ENCODE data around the gene ZNF622. TPM values are rescaled to one million over a fixed set of nuclear protein-coding genes. Genes with fewer than 3 reads are reported as not detected.

The ZNF622 gene
- total and polyA plus RNA-seq, 2 of the 13 experiments (the other 11 are each of a cell fraction or from before 2014, with no cell fraction given): 12.1 to 44.7 TPM

- no peak for ATAC-seq
- DNase-seq (ENCODE audit: low spot score): no peak
- H3K4me2 ChIP-seq (ENCODE audit: low read depth, low read length): no peak overlapping the region
- H3K27me3 ChIP-seq (ENCODE audit: control insufficient read depth in 1 of 2, insufficient read depth in 2 of 2, low read length in 2 of 2): no peaks in the 10 kb centered on the region
- ChIA-PET POLR2A (no interaction called here), CTCF (ENCODE audit: low intra/inter-chr PET ratio, low total read pairs) (no interaction called here)
- intact Hi-C loops (cut with micrococcal nuclease; ENCODE audit: unreplicated experiment) (no loop called here), in situ Hi-C loops (cut with HindIII; ENCODE audit: extremely low pct_ligation_motif_present, low pct_unique_long_range_greater_than_20kb) (no loop called here)
- peaks cover 12% of the 10 kb centered on the region for H3K79me2 ChIP-seq (ENCODE audit: insufficient read depth, low read length)
- no peak overlapping the region for H3K9ac ChIP-seq (ENCODE audit: insufficient read depth, low read depth, low read length)
- no peaks in the 10 kb centered on the region for H3K9me3 ChIP-seq (ENCODE audit: low read length)
- no peak overlapping the region for H2AFZ ChIP-seq (ENCODE audit: low read length)
- no peak for FAIRE-seq
- no TSS peak for BruUV-seq (replicated peaks)
- H4K20me1 ChIP-seq (ENCODE audit: insufficient read depth, low read length): peaks cover 7% of the 10 kb centered on the region
- no peak overlapping the region for H3K4me3 ChIP-seq (replicated peaks in 1 of 3; ENCODE audit: insufficient read depth in 1 of 3, low read depth in 2 of 3, low read length in 3 of 3)
- H3K36me3 ChIP-seq (replicated peaks in 1 of 2; ENCODE audit: control insufficient read depth in 1 of 2, insufficient read depth in 2 of 2, low read length in 2 of 2): peaks cover 22 to 75% of the 10 kb centered on the region in 2 experiments
- no peaks in the 10 kb centered on the region for H3K4me1 ChIP-seq (ENCODE audit: insufficient read depth, low read length)
- H3K27ac ChIP-seq (ENCODE audit: extremely low read length, insufficient read depth, low read length): no peak overlapping the region
- TF ChIP-seq ZBTB4 (CRISPR knock-in tag; IDR thresholded peaks at IDR 0.05; ENCODE audit: borderline replicate concordance): no peak
- no peak for TF ChIP-seq FLYWCH1 (CRISPR knock-in tag; IDR thresholded peaks at IDR 0.05)
- TF ChIP-seq, protein P1, sequence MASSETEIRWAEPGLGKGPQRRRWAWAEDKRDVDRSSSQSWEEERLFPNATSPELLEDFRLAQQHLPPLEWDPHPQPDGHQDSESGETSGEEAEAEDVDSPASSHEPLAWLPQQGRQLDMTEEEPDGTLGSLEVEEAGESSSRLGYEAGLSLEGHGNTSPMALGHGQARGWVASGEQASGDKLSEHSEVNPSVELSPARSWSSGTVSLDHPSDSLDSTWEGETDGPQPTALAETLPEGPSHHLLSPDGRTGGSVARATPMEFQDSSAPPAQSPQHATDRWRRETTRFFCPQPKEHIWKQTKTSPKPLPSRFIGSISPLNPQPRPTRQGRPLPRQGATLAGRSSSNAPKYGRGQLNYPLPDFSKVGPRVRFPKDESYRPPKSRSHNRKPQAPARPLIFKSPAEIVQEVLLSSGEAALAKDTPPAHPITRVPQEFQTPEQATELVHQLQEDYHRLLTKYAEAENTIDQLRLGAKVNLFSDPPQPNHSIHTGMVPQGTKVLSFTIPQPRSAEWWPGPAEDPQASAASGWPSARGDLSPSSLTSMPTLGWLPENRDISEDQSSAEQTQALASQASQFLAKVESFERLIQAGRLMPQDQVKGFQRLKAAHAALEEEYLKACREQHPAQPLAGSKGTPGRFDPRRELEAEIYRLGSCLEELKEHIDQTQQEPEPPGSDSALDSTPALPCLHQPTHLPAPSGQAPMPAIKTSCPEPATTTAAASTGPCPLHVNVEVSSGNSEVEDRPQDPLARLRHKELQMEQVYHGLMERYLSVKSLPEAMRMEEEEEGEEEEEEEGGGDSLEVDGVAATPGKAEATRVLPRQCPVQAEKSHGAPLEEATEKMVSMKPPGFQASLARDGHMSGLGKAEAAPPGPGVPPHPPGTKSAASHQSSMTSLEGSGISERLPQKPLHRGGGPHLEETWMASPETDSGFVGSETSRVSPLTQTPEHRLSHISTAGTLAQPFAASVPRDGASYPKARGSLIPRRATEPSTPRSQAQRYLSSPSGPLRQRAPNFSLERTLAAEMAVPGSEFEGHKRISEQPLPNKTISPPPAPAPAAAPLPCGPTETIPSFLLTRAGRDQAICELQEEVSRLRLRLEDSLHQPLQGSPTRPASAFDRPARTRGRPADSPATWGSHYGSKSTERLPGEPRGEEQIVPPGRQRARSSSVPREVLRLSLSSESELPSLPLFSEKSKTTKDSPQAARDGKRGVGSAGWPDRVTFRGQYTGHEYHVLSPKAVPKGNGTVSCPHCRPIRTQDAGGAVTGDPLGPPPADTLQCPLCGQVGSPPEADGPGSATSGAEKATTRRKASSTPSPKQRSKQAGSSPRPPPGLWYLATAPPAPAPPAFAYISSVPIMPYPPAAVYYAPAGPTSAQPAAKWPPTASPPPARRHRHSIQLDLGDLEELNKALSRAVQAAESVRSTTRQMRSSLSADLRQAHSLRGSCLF (CRISPR knock-in tag; IDR thresholded peaks at IDR 0.05; ENCODE audit: borderline replicate concordance): no peak
- TF ChIP-seq DMAP1 (CRISPR knock-in tag; IDR thresholded peaks at IDR 0.05): no peak
- TF ChIP-seq ZNF382 (CRISPR knock-in tag; IDR thresholded peaks at IDR 0.05; ENCODE audit: borderline replicate concordance): no peak
- no peak for TF ChIP-seq ARHGAP35 (CRISPR knock-in tag; IDR thresholded peaks at IDR 0.05; ENCODE audit: borderline replicate concordance)
- TF ChIP-seq, protein P2, sequence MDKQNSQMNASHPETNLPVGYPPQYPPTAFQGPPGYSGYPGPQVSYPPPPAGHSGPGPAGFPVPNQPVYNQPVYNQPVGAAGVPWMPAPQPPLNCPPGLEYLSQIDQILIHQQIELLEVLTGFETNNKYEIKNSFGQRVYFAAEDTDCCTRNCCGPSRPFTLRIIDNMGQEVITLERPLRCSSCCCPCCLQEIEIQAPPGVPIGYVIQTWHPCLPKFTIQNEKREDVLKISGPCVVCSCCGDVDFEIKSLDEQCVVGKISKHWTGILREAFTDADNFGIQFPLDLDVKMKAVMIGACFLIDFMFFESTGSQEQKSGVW (CRISPR knock-in tag; IDR thresholded peaks at IDR 0.05; ENCODE audit: borderline replicate concordance): no peak
- TF ChIP-seq FOXK1 (CRISPR knock-in tag; IDR thresholded peaks at IDR 0.05; ENCODE audit: borderline replicate concordance, low read depth): no peak
- TF ChIP-seq SRF (IDR thresholded peaks at IDR 0.05; ENCODE audit: low read depth, low read length): no peak
- TF ChIP-seq, protein P3, sequence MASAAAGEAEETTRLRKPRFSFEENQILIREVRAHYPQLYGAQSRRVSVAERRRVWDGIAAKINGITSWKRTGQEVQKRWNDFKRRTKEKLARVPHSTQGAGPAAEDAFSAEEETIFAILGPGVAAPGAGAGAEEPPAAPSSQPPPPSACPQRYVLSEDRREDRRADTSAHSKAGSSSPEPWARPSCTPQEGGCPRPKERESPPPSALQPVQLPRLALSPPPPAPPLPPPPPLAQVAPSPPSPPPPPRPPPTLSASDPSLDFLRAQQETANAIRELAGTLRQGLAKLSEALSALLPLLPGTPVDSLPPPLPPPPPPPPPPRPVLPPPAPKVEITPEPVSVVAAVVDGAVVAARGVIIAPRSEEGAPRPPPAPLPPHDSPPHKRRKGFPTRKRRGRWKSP (CRISPR knock-in tag; IDR thresholded peaks at IDR 0.05): no peak
- TF ChIP-seq ZNF678 (CRISPR knock-in tag; IDR thresholded peaks at IDR 0.05): no peak
- TF ChIP-seq ZNF790 (CRISPR knock-in tag; IDR thresholded peaks at IDR 0.05; ENCODE audit: borderline replicate concordance): no peak
- TF ChIP-seq, protein P4, sequence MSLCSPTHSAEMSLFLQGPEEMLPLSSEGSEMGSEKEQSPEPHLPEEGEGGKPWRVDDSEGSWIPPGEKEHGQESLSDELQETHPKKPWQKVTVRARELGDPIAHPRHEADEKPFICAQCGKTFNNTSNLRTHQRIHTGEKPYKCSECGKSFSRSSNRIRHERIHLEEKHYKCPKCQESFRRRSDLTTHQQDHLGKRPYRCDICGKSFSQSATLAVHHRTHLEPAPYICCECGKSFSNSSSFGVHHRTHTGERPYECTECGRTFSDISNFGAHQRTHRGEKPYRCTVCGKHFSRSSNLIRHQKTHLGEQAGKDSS (CRISPR knock-in tag; IDR thresholded peaks at IDR 0.05; ENCODE audit: borderline replicate concordance, low read depth): no peak
- no peak for TF ChIP-seq ZNF547 (CRISPR knock-in tag; IDR thresholded peaks at IDR 0.05)
Observed at GRCh38 chr5:16453609-16454008, 12.0 kb downstream of the ZNF622 start.

Data from HepG2 (cell line).